Ishikawa (cell line): ENCODE measurements around the gene SNRNP25.

ENCODE experiments used
- EGR1 ChIP-seq: IDR thresholded peaks from 2 replicates; pipeline ENCODE4 v1.6.1; 2012
- NFIC ChIP-seq: IDR thresholded peaks from 2 replicates; pipeline ENCODE4 v1.6.1; 2012
- RAD21 ChIP-seq: IDR thresholded peaks from 2 replicates; pipeline ENCODE4 v1.6.1; 2012; ENCODE audit warnings: low read depth
- TAF1 ChIP-seq: IDR thresholded peaks from 2 replicates; pipeline ENCODE4 v1.6.1; 2012; ENCODE audit warnings: low read depth, mild to moderate bottlenecking
- YY1 ChIP-seq: IDR thresholded peaks from 2 replicates; pipeline ENCODE4 v1.6.1; 2012; ENCODE audit warnings: low read depth
- ZBTB7A ChIP-seq: IDR thresholded peaks from 2 replicates; pipeline ENCODE4 v1.6.1; 2012; ENCODE audit warnings: low read depth
- TF ChIP-seq, protein P1 (sequence below): IDR thresholded peaks from 2 replicates; pipeline ENCODE4 v1.6.1; 2012; ENCODE audit warnings: low read depth, mild to moderate bottlenecking

DNA sequence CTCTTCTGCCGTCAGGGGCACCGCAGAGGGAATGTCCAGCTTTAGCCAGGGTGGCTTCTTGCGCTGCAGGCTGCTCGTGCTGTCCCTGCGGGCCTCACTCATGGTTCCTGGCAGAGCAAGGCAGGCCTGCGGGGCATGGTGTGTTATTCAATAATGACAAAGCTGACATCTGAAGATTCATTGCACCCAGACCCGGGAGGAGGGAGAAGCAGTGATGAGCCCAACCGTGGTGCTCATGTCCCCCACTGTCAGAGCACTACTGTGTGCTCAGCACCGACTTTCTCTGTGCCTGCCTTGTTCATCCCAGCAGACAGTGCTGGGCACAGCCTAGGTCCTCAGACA, 11.3 kb downstream of the SNRNP25 start:
- TF ChIP-seq RAD21 (no peak), EGR1 (no peak), ZBTB7A (no peak), NFIC (no peak), TAF1 (no peak), YY1 (no peak)
- TF ChIP-seq, protein P1, sequence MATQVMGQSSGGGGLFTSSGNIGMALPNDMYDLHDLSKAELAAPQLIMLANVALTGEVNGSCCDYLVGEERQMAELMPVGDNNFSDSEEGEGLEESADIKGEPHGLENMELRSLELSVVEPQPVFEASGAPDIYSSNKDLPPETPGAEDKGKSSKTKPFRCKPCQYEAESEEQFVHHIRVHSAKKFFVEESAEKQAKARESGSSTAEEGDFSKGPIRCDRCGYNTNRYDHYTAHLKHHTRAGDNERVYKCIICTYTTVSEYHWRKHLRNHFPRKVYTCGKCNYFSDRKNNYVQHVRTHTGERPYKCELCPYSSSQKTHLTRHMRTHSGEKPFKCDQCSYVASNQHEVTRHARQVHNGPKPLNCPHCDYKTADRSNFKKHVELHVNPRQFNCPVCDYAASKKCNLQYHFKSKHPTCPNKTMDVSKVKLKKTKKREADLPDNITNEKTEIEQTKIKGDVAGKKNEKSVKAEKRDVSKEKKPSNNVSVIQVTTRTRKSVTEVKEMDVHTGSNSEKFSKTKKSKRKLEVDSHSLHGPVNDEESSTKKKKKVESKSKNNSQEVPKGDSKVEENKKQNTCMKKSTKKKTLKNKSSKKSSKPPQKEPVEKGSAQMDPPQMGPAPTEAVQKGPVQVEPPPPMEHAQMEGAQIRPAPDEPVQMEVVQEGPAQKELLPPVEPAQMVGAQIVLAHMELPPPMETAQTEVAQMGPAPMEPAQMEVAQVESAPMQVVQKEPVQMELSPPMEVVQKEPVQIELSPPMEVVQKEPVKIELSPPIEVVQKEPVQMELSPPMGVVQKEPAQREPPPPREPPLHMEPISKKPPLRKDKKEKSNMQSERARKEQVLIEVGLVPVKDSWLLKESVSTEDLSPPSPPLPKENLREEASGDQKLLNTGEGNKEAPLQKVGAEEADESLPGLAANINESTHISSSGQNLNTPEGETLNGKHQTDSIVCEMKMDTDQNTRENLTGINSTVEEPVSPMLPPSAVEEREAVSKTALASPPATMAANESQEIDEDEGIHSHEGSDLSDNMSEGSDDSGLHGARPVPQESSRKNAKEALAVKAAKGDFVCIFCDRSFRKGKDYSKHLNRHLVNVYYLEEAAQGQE: no peak
